Esophagus squamous epithelium (tissue), 5 donors: Measurements from ENCODE around the gene DCAF8. TPM values are rescaled to one million over a fixed set of nuclear protein-coding genes. Genes with fewer than 3 reads are reported as not detected.

ENCODE experiments used
- DNase-seq: peaks from one replicate; lab custom pipeline; 2025; lab: John Stamatoyannopoulos, UW
- H3K27ac ChIP-seq, 4 donors: fragments of 200-600 bp; sonication (generic); one replicate each; pipeline ENCODE4 v1.5.1; 2016 to 2019; ENCODE audit warnings: mild to moderate bottlenecking in 1 of 4
- H3K27me3 ChIP-seq, 4 donors: fragments of 200-600 bp; sonication (generic); 1 replicate in 3 of 4; 2 replicates in 1 of 4; pipeline versions ENCODE4 v1.5.1 to v1.6.0; 2017 to 2021; ENCODE audit warnings: antibody characterized with exemption in 1 of 4
- H3K36me3 ChIP-seq, 3 donors: fragments of 200-600 bp; sonication (generic); one replicate each; pipeline ENCODE4 v1.5.1; 2016 to 2019
- H3K4me1 ChIP-seq, 3 donors: fragments of 200-600 bp; sonication (generic); one replicate each; pipeline ENCODE4 v1.5.1; 2017 to 2019
- H3K4me3 ChIP-seq, 4 donors: fragments of 200-600 bp; sonication (generic); 1 replicate in 3 of 4; 2 replicates in 1 of 4; pipeline ENCODE4 v1.5.1; 2016 to 2019; ENCODE audit warnings: mild to moderate bottlenecking in 2 of 4, moderate library complexity in 1 of 4
- H3K9me3 ChIP-seq, 3 donors: fragments of 200-600 bp; sonication (generic); one replicate each; pipeline ENCODE4 v1.5.1; 2016 to 2019
- CTCF ChIP-seq, 6 experiments: fragments of 450-650 bp in 4 of 6; fragments of 200-600 bp in 2 of 6; sonication (generic) in 2 of 6; IDR thresholded peaks; one replicate each; pipeline ENCODE4 v1.5.1; 2016 to 2019; ENCODE audit warnings: antibody characterized with exemption in 6 of 6, mild to moderate bottlenecking in 4 of 6, moderate library complexity in 4 of 6
- POLR2A ChIP-seq, 4 donors: fragments of 450-650 bp; IDR thresholded peaks; one replicate each; pipeline ENCODE4 v1.6.1; 2017; ENCODE audit warnings: antibody characterized with exemption in 4 of 4, mild to moderate bottlenecking in 4 of 4, moderate library complexity in 3 of 4
- WGBS, 2 donors: methylation state at CpG; one replicate each; pipeline ENCODE4 v1.1.5; 2018; 5-methylcytosine and 5-hydroxymethylcytosine counted together
- intact Hi-C: fragments of 100-400 bp; cut with DNase I; formaldehyde crosslinking; loops from one replicate; pipeline ENCODE4 v1.15.0; 2022
- total RNA-seq, 4 donors: library from RNA; depleted of rRNA; stranded (reverse); fragments of >200 nt; gene quantifications; one replicate each; pipeline ENCODE4 v1.1.0, GENCODE V29; 2016
- donor health status: DM: yes; HTN: yes; CAD: no.

Gene DCAF8
- total RNA-seq, result 100 to 1,000 TPM in 1 of 4 donors, 10 to 100 TPM in 3; 54.0 to 139 (median 58.6) TPM

GRCh38 chr1:160261893-160262794 is at the start of gene DCAF8:
Gene DCAF8 (minus strand): TSS chr1:160262549. CDS start chr1:160244008, 18,541 bp downstream.
- 1% methylated on average over 29 to 39 of the region's 67 CpGs for WGBS, 2 donors
- intact Hi-C loops, result no loop called here
- TF ChIP-seq POLR2A (IDR thresholded peaks at IDR 0.05), result peak in 3 of 4 donors; percentile 80 to 98 (median 93)
- peak in 1 of 6 experiments; percentile 21 for TF ChIP-seq CTCF (IDR thresholded peaks at IDR 0.05)
- DNase-seq, result peak; percentile 83
- Histone ChIP-seq H3K9me3 (no peaks in the 10 kb centered on the region), H3K36me3 (peaks cover 0 to 18% (median 0%) of the 10 kb centered on the region in 3 donors), H3K4me1 (peaks cover 11 to 52% (median 30%) of the 10 kb centered on the region in 3 donors), H3K27me3 (no peaks in the 10 kb centered on the region), H3K4me3 (peak within 1 kb of the TSS; percentile 72 to 100 (median 89)), H3K27ac (peak within 1 kb of the TSS; percentile 96 to 100 (median 97))

- no peak for DNase-seq
- Histone ChIP-seq H3K27me3 (no peaks in the 10 kb centered on the region), H3K4me3 (no peak overlapping the region), H3K36me3 (peaks cover 32 to 100% (median 60%) of the 10 kb centered on the region in 3 donors), H3K4me1 (no peaks in the 10 kb centered on the region), H3K9me3 (no peaks in the 10 kb centered on the region), H3K27ac (no peak overlapping the region)
- intact Hi-C loops, result no loop called here
- WGBS, 2 donors, result 41 to 64% methylated on average over 1 of the region's 1 CpG
- TF ChIP-seq CTCF (IDR thresholded peaks at IDR 0.05) (no peak), POLR2A (IDR thresholded peaks at IDR 0.05) (no peak)
Measured at GRCh38 chr1:160309571-160309970, 47.2 kb upstream of the DCAF8 start.

GRCh38 chr1:160309185-160309557 is 46.8 kb upstream of the DCAF8 start:
- Histone ChIP-seq H3K36me3 (peaks cover 32 to 100% (median 63%) of the 10 kb centered on the region in 3 donors), H3K9me3 (no peaks in the 10 kb centered on the region), H3K4me3 (no peak overlapping the region), H3K27ac (no peak overlapping the region), H3K27me3 (no peaks in the 10 kb centered on the region), H3K4me1 (no peaks in the 10 kb centered on the region)
- no peak for DNase-seq
- intact Hi-C loops, result no loop called here
- TF ChIP-seq POLR2A (IDR thresholded peaks at IDR 0.05) (no peak), CTCF (IDR thresholded peaks at IDR 0.05) (no peak)

- H3K36me3 ChIP-seq, result peaks cover 32 to 100% (median 69%) of the 10 kb centered on the region in 3 donors
- WGBS, 2 donors, result 87 to 88% methylated on average over 4 of the region's 4 CpGs
- no peak for TF ChIP-seq POLR2A (IDR thresholded peaks at IDR 0.05)
- no peak for TF ChIP-seq CTCF (IDR thresholded peaks at IDR 0.05)
- no peak for DNase-seq
- intact Hi-C loops, result no loop called here
- H3K4me3 ChIP-seq, result no peak overlapping the region
- no peaks in the 10 kb centered on the region for H3K9me3 ChIP-seq
- H3K27me3 ChIP-seq, result no peaks in the 10 kb centered on the region
- H3K4me1 ChIP-seq, result no peaks in the 10 kb centered on the region
- no peak overlapping the region for H3K27ac ChIP-seq
Measured at GRCh38 chr1:160308451-160309184, 46.3 kb upstream of the DCAF8 start.
